Nephron progenitor cell (in vitro differentiated cells): Measurements from ENCODE around the gene CXCL10.

ENCODE experiments used
- DNase-seq: peaks from one replicate; pipeline ENCODE4 v3.0.0; 2021
- H3K27ac Mint-ChIP-seq: 2 replicates; pipeline ENCODE4 v1.8.0; 2021; ENCODE audit warnings: mild to moderate bottlenecking, moderate library complexity, mixed read lengths
- H3K27me3 Mint-ChIP-seq: 2 replicates; pipeline ENCODE4 v1.8.0; 2021; ENCODE audit warnings: mild to moderate bottlenecking, low read depth, mixed read lengths; ENCODE audit not compliant: poor library complexity
- H3K36me3 Mint-ChIP-seq: 2 replicates; pipeline ENCODE4 v1.8.0; 2021; ENCODE audit warnings: low read depth, mixed read lengths
- H3K4me1 Mint-ChIP-seq: 2 replicates; pipeline ENCODE4 v1.8.0; 2021; ENCODE audit warnings: mixed read lengths
- H3K4me3 Mint-ChIP-seq: 2 replicates; pipeline ENCODE4 v1.8.0; 2021; ENCODE audit warnings: mild to moderate bottlenecking, moderate library complexity, mixed read lengths
- H3K9me3 Mint-ChIP-seq: 2 replicates; pipeline ENCODE4 v1.8.0; 2021; ENCODE audit warnings: mild to moderate bottlenecking, moderate library complexity, mixed read lengths
- CTCF ChIP-seq: fragments of 200-600 bp; sonication (generic); IDR thresholded peaks from 2 replicates; pipeline ENCODE4 v1.5.0; 2021; ENCODE audit warnings: antibody characterized with exemption

The CXCL10 gene

DNA sequence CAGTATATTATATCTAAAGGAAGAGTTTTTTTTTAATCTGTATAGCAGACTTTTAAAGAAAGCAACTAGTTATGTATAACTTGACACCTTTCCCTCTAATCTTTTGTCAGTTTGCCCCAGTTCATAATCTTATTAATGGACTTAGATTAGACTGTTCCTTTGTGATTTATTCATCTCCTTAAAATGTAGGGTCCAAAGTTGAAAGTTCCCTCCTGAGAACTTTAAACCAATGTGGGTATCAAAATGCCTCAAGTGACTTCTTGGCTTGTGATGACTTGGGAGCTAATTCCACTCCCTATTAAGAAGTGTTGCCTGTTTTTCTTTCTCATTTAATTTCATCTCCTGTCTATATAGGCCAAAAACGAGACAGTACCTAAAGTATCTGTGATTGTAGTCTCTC, 26.2 kb downstream of the CXCL10 start:
- no peak overlapping the region for H3K27ac Mint-ChIP-seq
- no peak for DNase-seq
- TF ChIP-seq CTCF = no peak

GRCh38 chr4:75995727-75996126, 27.6 kb downstream of the CXCL10 start:
- peak; percentile 14 for DNase-seq
- Mint-ChIP-seq H3K27ac (no peak overlapping the region), H3K36me3 (no peaks in the 10 kb centered on the region), H3K4me1 (no peaks in the 10 kb centered on the region), H3K4me3 (no peak overlapping the region), H3K9me3 (peaks cover 8% of the 10 kb centered on the region), H3K27me3 (peaks cover 22% of the 10 kb centered on the region)
- TF ChIP-seq CTCF = peak; percentile 60

More for the DNA sequence above, 26.2 kb downstream of the CXCL10 start:
- no peaks in the 10 kb centered on the region for H3K4me1 Mint-ChIP-seq
- H3K4me3 Mint-ChIP-seq = no peak overlapping the region
- no peaks in the 10 kb centered on the region for H3K9me3 Mint-ChIP-seq
- no peaks in the 10 kb centered on the region for H3K36me3 Mint-ChIP-seq
- peaks cover 22% of the 10 kb centered on the region for H3K27me3 Mint-ChIP-seq

DNA sequence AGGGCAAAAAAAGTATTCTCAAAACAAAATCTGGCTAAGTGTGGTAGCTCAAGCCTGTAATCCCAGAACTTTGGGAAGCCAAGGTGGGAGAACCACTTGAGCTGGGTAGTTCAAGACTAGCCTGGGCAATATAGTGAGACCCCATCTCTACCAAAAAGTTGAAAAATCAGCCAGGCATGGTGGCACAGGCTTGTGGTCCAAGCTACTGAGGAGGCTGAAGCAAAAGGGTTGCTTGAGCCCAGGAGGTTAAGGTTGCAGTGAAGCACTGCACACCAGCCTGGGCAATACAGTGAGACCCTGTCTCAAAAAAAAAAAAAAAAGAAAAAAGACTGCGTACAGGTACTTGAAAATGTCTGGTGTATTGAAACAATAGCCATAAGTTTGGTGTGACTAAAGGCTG, 30.8 kb downstream of the CXCL10 start:
- Mint-ChIP-seq H3K27me3 (peaks cover 22% of the 10 kb centered on the region), H3K4me3 (no peak overlapping the region), H3K9me3 (peaks cover 8% of the 10 kb centered on the region), H3K27ac (no peak overlapping the region), H3K4me1 (peaks cover 22% of the 10 kb centered on the region), H3K36me3 (peaks cover 18% of the 10 kb centered on the region)
- TF ChIP-seq CTCF = no peak
- DNase-seq = no peak

- Mint-ChIP-seq H3K9me3 (peaks cover 8% of the 10 kb centered on the region), H3K4me3 (peak overlapping the region; percentile 92), H3K27ac (no peak overlapping the region), H3K27me3 (peaks cover 19% of the 10 kb centered on the region), H3K36me3 (peaks cover 24% of the 10 kb centered on the region), H3K4me1 (peaks cover 22% of the 10 kb centered on the region)
- TF ChIP-seq CTCF = no peak
- no peak for DNase-seq
Measured at GRCh38 chr4:75989846-75990528, 33.3 kb downstream of the CXCL10 start.

DNA sequence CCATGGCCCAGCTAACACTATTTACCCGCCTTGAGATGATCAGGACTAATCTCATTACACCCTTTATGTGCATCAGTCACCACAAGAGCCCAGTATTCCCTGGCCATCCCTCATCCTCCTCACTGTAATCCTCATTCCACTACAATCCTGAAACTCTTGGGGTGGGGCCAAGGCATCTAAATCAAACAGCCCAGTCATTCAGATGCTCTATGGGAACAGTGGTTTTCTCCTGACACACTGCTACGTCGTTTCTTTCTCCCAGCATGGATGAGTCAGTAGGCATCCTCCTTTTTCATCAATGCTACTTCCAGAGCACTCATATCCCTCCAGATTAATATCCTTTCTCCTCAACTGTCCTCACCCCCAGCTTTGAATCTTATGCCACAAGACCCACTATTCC, 38.2 kb downstream of the CXCL10 start:
- Mint-ChIP-seq H3K9me3 (no peaks in the 10 kb centered on the region), H3K27me3 (no peaks in the 10 kb centered on the region), H3K4me3 (no peak overlapping the region), H3K4me1 (peaks cover 22% of the 10 kb centered on the region), H3K36me3 (peaks cover 50% of the 10 kb centered on the region), H3K27ac (no peak overlapping the region)
- no peak for TF ChIP-seq CTCF
- DNase-seq = no peak

DNA sequence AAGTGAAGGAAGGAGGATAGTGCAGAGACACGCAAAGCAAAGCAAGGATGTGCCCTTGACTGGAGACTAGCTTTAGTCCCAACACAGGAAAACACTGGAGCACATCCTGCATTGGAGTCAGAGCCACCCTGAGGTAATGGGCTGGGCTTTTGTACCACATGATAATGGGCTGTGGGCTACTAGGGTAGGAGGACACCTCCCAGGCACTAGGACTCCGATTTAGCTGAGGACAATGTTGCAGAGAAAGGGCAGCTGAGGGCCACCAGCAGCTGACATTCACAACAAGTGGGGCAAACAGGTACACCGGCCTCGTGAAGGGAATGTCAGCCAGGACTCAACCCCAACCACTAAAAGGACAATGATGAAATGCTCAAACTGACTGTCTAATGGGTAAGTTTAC, 42.7 kb downstream of the CXCL10 start:
- peaks cover 14% of the 10 kb centered on the region for H3K9me3 Mint-ChIP-seq
- no peak for DNase-seq
- H3K4me1 Mint-ChIP-seq = no peaks in the 10 kb centered on the region
- TF ChIP-seq CTCF = no peak
- H3K27ac Mint-ChIP-seq = no peak overlapping the region
- no peaks in the 10 kb centered on the region for H3K27me3 Mint-ChIP-seq
- peaks cover 61% of the 10 kb centered on the region for H3K36me3 Mint-ChIP-seq
- no peak overlapping the region for H3K4me3 Mint-ChIP-seq
